ENCODE results near the gene PTGER2.

Gene PTGER2

DNA sequence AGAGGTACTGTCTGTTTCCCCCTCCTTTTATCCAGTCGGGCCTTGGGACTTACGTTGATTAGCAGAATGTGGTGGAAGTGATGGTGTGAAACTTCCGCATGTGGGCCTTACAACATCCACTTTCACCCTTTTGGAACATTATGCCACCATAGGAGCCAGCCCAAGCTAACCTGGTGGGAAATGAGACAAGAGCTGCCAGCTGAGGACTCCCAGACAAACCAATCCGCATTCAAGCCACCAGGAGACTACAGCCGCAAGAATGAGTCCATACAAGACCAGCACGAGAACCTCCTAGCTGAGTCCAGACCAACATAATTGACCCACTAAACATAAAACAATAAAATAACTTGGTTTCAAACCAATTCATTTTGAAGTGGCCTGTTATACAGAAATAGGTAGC lies 9.1 kb upstream of the PTGER2 start:
- DNase-seq (ENCODE audit: low spot score), result no peak

- DNase-seq (ENCODE audit: low spot score), result no peak
Measured at GRCh38 chr14:52307376-52307775, 6.7 kb upstream of the PTGER2 start.

DNA sequence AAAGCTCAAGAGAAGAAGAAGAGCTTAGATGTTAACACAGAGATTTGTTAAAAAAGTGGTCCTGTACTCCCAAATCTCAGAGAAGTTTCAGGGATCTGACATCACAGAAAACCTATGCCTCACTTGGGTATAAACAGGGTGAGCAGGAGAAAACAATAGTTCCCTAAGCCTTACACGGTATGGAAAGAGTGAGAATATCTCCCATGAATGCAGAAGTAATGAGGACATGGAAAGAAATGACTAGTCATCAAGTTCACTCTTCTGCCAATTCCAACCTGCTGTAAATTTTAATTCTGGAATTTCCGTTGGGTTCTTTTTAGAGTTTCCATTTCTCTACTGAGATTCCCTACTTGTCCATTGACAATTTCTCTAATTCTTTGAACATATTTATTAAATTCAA lies 6.2 kb upstream of the PTGER2 start:
- DNase-seq (ENCODE audit: low spot score), result no peak

DNA sequence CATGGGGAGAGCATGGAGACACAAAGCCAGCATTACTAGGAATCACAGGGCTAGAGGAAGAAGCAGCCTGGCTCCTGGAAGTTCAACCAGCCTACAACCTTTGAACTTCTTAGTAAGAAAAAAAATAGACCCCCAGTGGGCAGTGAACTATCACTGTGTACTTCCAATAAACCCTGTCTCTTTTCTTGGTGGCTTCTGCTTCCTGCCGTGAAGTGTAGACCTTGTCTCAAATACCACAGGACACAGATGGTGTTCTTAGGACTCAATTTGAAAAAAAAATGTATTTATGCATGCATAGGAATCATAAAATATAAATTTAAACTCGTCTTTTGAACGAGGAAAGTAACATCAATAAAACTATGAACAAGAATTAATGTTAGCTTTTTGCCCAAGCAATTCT lies 3.6 kb upstream of the PTGER2 start:
- DNase-seq (ENCODE audit: low spot score), result no peak

GRCh38 chr14:52312931-52313355 lies 1.2 kb upstream of the PTGER2 start:
- no peak for DNase-seq (ENCODE audit: low spot score)

DNA sequence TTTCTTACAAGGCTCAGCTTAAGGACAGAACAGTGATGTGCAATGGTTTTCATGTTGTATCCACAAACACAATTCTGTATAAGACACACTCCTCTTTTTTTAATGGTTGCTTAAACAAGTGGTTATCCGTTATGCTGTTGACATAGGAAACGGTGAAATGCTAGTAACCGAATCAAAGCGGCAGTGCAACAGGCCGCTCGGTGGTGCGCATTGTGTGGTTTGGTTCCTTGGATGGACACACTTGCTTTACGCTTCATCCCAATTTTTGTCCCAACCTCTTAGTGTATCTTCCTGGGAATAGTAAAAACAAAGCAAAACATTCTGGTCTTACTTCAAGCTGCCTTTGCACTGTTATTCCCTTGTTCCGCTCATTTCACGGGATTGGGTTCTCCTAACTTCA lies 650 bp upstream of the PTGER2 start:
- no peak for DNase-seq (ENCODE audit: low spot score)

DNA sequence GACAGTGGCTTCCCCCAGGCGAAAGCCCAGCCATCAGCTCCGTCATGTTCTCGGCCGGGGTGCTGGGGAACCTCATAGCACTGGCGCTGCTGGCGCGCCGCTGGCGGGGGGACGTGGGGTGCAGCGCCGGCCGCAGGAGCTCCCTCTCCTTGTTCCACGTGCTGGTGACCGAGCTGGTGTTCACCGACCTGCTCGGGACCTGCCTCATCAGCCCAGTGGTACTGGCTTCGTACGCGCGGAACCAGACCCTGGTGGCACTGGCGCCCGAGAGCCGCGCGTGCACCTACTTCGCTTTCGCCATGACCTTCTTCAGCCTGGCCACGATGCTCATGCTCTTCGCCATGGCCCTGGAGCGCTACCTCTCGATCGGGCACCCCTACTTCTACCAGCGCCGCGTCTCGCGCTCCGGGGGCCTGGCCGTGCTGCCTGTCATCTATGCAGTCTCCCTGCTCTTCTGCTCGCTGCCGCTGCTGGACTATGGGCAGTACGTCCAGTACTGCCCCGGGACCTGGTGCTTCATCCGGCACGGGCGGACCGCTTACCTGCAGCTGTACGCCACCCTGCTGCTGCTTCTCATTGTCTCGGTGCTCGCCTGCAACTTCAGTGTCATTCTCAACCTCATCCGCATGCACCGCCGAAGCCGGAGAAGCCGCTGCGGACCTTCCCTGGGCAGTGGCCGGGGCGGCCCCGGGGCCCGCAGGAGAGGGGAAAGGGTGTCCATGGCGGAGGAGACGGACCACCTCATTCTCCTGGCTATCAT lies 663 bp downstream of the PTGER2 start:
- DNase-seq (ENCODE audit: low spot score), result no peak

- no peak for DNase-seq (ENCODE audit: low spot score)
Measured at GRCh38 chr14:52315355-52315718, 1.2 kb downstream of the PTGER2 start.

DNA sequence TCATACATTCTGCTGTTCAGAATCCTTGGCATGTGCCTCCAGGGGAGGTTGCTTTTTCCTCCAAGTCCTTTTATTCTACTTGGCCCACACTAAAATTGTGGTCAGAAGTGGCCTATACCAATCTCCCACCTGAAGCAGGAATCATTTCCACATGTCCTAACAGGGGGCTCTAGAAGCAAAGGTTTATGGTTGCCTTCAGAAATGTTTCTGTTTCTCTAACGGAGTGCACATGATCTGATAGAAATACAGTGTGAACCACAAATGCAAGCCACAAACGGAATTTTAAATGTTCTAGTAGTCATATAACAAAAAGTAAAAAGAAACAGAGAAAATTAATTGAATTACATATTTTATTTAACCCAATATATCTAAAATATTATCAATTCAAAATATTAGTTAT lies 4.0 kb downstream of the PTGER2 start:
- no peak for DNase-seq (ENCODE audit: low spot score)

DNA sequence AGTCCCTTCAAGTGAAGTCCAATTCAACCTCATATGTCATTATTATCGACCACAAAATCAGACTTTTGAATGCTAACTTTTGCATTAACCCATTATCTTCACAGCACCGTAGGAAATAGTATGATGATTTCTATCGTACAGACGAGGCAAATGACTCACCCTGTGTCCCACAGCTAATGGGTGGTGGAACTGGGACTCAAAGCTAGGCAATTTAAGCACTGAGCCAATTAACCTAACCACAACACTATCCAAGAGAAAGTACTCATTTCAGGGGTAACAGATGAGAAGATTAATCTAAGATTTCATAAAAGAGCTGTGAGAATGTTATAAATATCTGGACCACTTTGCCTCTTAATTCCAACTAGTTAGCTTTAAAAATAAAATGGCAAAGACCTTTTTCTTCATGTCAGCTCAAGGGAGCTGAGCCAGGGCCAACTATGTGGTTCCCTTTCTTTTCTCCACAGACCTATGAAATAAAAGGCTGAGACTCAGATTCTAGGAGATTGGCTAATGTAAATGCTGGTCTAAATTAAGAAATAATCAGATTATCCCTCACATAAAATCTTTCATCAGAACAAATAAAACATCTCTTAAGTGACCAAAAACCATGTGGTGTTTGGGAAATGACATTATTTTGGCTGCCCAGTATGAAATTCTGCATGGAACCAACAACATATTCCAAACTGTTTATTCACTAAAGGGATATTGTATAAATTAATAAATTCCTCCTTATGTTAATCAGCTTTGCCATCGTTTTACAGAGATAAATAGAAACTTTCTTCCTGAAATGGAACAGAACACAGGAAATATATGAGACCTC lies 4.9 kb downstream of the PTGER2 start:
- DNase-seq (ENCODE audit: low spot score), result no peak

- no peak for DNase-seq (ENCODE audit: low spot score)
Measured at GRCh38 chr14:52319919-52320318, 5.8 kb downstream of the PTGER2 start.

GRCh38 chr14:52325126-52325525 lies 11.0 kb downstream of the PTGER2 start:
- no peak for DNase-seq (ENCODE audit: low spot score)

- no peak for DNase-seq (ENCODE audit: low spot score)
Measured at GRCh38 chr14:52325630-52326029, 11.5 kb downstream of the PTGER2 start.

DNA sequence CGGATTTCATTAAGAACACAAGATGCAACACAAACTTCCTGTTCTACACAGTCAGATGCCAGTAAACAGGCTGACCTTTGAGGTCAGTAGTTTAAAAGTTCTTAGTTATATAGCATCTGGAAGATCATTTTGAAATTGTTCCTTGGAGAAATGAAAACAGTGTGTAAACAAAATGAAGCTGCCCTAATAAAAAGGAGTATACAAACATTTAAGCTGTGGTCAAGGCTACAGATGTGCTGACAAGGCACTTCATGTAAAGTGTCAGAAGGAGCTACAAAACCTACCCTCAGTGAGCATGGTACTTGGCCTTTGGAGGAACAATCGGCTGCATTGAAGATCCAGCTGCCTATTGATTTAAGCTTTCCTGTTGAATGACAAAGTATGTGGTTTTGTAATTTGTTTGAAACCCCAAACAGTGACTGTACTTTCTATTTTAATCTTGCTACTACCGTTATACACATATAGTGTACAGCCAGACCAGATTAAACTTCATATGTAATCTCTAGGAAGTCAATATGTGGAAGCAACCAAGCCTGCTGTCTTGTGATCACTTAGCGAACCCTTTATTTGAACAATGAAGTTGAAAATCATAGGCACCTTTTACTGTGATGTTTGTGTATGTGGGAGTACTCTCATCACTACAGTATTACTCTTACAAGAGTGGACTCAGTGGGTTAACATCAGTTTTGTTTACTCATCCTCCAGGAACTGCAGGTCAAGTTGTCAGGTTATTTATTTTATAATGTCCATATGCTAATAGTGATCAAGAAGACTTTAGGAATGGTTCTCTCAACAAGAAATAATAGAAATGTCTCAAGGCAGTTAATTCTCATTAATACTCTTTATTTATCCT lies 13.5 kb downstream of the PTGER2 start:
- DNase-seq (ENCODE audit: low spot score), result no peak

DNA sequence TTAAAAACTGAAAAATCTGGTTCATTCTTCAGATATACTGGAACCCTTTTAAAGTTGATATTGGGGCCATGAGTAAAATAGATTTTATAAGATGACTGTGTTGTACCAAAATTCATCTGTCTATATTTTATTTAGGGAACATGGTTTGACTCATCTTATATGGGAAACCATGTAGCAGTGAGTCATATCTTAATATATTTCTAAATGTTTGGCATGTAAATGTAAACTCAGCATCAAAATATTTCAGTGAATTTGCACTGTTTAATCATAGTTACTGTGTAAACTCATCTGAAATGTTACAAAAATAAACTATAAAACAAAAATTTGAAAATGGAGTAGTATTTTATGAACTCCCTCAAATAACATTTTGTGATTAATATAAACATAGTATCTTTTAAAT lies 14.2 kb downstream of the PTGER2 start:
- no peak for DNase-seq (ENCODE audit: low spot score)

- no peak for DNase-seq (ENCODE audit: low spot score)
Measured at GRCh38 chr14:52329678-52330369, 15.7 kb downstream of the PTGER2 start.

GRCh38 chr14:52332269-52332668 lies 18.2 kb downstream of the PTGER2 start:
- DNase-seq (ENCODE audit: low spot score), result no peak

GRCh38 chr14:52333108-52333507 lies 19.0 kb downstream of the PTGER2 start:
- no peak for DNase-seq (ENCODE audit: low spot score)

- no peak for DNase-seq (ENCODE audit: low spot score)
Measured at GRCh38 chr14:52333823-52334657, 19.9 kb downstream of the PTGER2 start.

GRCh38 chr14:52336241-52336640 lies 22.1 kb downstream of the PTGER2 start:
- no peak for DNase-seq (ENCODE audit: low spot score)

- no peak for DNase-seq (ENCODE audit: low spot score)
Measured at GRCh38 chr14:52338051-52338681, 24.1 kb downstream of the PTGER2 start.

Data from LoVo (cell line).